Vagina (tissue), 2 donors: Measurements from ENCODE around the gene AHNAK.

Experiments used
- POLR2AphosphoS5 ChIP-seq, 2 donors: sonication (generic); formaldehyde crosslinking; IDR thresholded peaks; one replicate each; pipeline ENCODE4 v1.9.0; 2017; ENCODE audit warnings: antibody characterized with exemption in 2 of 2, mild to moderate bottlenecking in 2 of 2, low read depth in 1 of 2; ENCODE audit not compliant: insufficient read depth in 1 of 2
- TF ChIP-seq, protein P1 (sequence below), 3 experiments: fragments of 450-650 bp in 2 of 3; fragments of 200-600 bp in 1 of 3; sonication (generic) in 1 of 3; IDR thresholded peaks; one replicate each; pipeline ENCODE4 v1.5.1; 2017 to 2019; ENCODE audit warnings: antibody characterized with exemption in 3 of 3, mild to moderate bottlenecking in 2 of 3, moderate library complexity in 2 of 3

DNA sequence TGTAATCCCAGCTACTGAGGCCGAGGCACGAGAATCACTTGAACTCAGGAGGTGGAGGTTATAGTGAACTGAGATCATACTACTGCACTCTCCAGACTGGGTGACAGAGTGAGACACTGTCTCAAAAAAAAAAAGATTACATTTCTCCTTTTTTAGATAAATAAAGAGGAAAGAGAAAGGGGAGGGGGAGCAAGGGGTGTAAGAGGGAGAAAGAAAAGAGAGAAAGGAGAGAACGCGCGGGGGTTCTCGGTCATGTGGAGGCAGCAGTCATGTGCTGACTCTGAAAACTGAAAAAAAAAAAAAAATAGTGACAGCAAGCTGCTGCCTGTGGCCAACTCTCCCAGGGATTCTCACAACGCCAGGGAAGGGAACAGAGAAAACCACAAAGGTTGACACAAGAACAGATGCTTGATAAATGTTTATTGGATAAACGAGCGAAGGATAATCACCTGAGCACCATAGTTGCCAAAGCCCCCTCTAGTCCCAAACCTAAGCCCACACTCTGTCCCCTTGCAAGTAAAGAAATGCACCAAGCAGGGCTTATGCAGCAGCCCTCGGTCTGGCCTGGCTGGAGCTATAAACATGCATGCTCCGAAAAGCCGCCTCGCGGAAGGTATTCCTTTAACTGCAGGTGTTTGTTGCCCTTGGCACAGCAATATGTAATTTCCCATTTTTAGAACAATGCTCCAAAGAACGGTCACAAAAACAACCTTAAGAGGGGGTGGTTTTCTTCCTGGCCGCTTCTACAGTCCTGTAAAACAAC, 113.3 kb downstream of the AHNAK start:
- TF ChIP-seq, protein P1, sequence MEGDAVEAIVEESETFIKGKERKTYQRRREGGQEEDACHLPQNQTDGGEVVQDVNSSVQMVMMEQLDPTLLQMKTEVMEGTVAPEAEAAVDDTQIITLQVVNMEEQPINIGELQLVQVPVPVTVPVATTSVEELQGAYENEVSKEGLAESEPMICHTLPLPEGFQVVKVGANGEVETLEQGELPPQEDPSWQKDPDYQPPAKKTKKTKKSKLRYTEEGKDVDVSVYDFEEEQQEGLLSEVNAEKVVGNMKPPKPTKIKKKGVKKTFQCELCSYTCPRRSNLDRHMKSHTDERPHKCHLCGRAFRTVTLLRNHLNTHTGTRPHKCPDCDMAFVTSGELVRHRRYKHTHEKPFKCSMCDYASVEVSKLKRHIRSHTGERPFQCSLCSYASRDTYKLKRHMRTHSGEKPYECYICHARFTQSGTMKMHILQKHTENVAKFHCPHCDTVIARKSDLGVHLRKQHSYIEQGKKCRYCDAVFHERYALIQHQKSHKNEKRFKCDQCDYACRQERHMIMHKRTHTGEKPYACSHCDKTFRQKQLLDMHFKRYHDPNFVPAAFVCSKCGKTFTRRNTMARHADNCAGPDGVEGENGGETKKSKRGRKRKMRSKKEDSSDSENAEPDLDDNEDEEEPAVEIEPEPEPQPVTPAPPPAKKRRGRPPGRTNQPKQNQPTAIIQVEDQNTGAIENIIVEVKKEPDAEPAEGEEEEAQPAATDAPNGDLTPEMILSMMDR (IDR thresholded peaks at IDR 0.05), result no peak
- no peak for TF ChIP-seq POLR2AphosphoS5 (IDR thresholded peaks at IDR 0.05; ENCODE audit: insufficient read depth in 1 of 2, low read depth in 1 of 2)
